OCI-LY3 (cell line): ENCODE data around the gene HSD17B12.

ENCODE experiments used
- EZH2phosphoT487 ChIP-seq: fragments of 200-600 bp; shearing (Covaris generic); IDR thresholded peaks from 2 replicates; pipeline ENCODE4 v1.6.1; 2018; ENCODE audit warnings: antibody characterized with exemption, mixed run types, low read depth
- TF ChIP-seq, protein P1 (sequence below): fragments of 200-600, 300-600 bp; sonication (generic); IDR thresholded peaks from 2 replicates; pipeline ENCODE4 v1.5.1; 2014; ENCODE audit warnings: antibody characterized with exemption, low read length, low read depth

DNA sequence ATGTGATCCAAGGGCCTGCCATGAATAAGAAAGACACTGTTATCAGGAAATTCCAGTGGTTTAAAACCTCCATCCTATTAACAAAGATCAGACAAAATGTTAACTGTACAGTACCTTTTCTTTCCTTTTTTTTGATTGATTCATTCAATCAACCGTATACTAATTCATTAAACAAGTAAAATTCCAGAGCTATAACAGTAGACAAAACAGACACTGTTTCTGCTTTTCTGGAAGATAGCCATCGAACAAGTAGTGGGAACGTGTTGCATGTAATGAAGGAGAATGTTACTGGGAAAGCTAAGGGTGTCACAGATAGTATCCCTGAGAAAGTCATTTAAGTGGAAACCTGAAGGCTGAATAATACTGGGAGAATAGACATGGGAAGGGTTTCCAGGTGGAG, 126.4 kb downstream of the HSD17B12 start:
- TF ChIP-seq, protein P1, sequence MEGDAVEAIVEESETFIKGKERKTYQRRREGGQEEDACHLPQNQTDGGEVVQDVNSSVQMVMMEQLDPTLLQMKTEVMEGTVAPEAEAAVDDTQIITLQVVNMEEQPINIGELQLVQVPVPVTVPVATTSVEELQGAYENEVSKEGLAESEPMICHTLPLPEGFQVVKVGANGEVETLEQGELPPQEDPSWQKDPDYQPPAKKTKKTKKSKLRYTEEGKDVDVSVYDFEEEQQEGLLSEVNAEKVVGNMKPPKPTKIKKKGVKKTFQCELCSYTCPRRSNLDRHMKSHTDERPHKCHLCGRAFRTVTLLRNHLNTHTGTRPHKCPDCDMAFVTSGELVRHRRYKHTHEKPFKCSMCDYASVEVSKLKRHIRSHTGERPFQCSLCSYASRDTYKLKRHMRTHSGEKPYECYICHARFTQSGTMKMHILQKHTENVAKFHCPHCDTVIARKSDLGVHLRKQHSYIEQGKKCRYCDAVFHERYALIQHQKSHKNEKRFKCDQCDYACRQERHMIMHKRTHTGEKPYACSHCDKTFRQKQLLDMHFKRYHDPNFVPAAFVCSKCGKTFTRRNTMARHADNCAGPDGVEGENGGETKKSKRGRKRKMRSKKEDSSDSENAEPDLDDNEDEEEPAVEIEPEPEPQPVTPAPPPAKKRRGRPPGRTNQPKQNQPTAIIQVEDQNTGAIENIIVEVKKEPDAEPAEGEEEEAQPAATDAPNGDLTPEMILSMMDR: no peak
- no peak for TF ChIP-seq EZH2phosphoT487
